WI38 (cell line): ENCODE measurements around the gene RIN3.

Experiments used
- H3K4me3 ChIP-seq: 2 replicates; pipeline ENCODE4 v1.5.1; 2011; ENCODE audit warnings: low read depth, mild to moderate bottlenecking, control low read depth, low read length
- TF ChIP-seq, protein P1 (sequence below): IDR thresholded peaks from 2 replicates; pipeline ENCODE4 v1.5.1; 2012; ENCODE audit warnings: low read depth, mild to moderate bottlenecking, control low read depth, low read length

RIN3 gene

DNA sequence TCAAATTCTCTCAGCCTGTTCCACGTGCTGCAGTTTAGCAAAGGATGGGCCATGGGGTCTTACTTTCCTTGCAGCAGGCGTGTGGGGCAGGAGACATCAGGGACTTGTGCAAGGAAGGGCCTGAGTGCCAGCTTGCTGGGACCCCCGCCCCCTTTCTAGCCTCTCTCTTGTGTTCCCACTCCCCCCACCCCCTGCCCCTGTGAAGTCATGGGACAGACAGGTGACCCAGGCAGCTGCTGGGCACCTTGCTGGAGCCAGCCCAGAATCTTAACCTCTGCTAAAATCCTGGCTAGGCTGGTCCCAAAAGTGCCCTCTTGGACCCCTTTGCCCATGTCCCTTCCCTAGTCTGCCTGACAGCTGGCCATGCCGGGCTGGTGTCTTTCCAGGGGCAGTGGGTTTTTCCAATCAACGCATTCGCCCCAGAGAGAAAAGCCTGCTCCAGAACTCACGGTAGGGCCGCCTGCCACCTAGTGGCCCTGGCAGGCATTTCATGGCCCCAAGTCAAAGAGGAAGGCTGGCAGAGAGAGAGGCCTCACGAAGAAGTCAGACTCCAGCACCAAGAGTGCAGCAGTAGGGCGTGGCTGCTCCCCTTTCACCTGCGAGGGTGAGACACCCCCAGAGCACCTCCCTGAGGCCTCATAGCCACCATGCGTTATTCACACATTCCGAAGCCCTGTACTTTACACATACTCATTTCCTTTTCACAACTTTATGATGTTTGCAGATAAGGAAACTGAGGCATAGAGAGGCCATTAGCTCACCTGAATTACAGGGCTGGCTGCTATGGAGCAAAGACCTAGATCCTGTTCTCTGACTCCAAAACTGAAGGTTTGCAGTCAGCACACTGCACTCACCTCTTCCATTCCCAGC is 167.4 kb downstream of the RIN3 start:
- TF ChIP-seq, protein P1, sequence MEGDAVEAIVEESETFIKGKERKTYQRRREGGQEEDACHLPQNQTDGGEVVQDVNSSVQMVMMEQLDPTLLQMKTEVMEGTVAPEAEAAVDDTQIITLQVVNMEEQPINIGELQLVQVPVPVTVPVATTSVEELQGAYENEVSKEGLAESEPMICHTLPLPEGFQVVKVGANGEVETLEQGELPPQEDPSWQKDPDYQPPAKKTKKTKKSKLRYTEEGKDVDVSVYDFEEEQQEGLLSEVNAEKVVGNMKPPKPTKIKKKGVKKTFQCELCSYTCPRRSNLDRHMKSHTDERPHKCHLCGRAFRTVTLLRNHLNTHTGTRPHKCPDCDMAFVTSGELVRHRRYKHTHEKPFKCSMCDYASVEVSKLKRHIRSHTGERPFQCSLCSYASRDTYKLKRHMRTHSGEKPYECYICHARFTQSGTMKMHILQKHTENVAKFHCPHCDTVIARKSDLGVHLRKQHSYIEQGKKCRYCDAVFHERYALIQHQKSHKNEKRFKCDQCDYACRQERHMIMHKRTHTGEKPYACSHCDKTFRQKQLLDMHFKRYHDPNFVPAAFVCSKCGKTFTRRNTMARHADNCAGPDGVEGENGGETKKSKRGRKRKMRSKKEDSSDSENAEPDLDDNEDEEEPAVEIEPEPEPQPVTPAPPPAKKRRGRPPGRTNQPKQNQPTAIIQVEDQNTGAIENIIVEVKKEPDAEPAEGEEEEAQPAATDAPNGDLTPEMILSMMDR: peak; percentile 94
- H3K4me3 ChIP-seq: no peak overlapping the region

DNA sequence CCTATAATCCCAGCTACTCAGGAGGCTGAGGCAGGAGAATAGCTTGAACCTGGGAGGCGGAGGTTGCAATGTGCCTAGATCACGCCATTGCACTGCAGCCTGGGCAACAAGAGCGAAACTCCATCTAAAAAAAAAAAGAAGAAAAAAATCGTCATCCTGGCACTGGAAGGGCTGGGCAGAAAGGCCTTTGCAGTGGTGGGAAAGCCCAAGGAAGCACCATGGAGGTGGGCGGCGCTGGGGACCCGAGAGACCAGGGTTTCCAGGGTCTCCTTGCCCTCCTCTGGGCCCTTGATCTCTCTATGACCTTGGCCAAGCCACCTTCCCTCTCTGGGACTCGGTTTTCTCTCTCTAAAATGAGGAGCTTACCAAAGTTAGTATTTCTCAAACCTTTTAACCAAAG is 169.5 kb downstream of the RIN3 start:
- no peak overlapping the region for H3K4me3 ChIP-seq
- TF ChIP-seq, protein P1: no peak

DNA sequence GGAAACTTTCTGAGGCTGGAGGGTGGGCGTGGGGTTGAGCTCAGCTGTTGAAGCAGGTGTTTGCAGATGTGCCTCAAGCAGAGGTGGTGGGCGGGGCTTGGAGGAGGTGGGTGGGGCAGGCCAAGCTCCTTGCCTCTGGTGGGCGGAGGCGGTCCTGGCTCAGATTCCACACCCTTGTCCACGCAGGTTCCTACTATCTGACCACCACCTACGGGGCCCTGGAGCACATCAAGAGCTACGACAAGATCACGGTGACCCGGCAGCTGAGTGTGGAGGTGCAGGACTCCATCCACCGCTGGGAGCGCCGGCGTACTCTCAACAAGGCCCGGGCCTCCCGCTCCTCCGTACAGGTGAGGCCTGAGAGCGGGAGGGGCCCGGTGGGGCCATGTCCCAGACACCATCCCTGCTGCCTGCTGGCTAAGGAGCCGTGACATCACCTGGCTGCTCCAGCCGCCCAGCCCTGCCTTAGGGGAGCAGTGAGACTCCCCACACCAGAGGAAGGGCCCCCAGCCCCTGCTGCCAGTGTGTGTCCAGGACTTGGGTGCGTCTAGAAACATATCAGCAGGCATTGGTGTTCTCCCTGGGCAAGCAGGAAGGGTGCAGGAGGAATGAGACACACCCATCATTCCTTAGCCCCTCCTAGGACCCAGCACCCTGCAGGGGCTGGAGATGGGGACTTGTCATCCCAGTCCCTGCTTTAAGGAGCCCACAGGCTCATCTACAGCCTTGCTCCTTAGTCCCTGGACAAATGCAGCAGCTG is 171.4 kb downstream of the RIN3 start:
- TF ChIP-seq, protein P1: no peak

DNA sequence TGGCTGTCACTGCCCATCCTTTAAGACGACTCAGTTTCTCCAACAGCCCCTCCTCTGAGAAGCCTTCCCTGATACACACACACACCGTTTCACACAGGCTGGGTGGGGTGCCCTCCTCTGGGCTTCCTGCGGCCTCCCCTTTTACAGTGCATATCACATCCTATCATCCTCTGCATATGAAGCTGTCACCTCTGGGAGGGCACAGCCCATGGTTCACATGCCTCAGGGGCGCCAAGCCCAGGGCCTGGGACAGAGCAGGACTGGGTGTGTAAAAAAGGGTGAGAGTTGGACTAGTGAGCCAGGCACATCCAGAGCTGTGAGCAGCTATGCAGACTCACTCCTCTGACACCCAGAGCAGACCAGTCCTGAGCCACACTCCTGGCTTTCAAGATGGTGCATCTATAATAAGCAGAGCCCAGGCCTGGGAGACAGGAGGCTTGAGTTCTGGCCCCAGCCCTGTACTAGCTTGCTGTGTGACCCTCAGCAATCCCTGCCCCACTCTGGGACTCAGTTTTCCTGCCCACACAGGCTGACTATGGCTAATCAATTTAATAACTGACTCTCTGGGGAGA is 172.3 kb downstream of the RIN3 start:
- TF ChIP-seq, protein P1: no peak
- no peak overlapping the region for H3K4me3 ChIP-seq

More for the DNA sequence above, 171.4 kb downstream of the RIN3 start:
- H3K4me3 ChIP-seq: no peak overlapping the region

DNA sequence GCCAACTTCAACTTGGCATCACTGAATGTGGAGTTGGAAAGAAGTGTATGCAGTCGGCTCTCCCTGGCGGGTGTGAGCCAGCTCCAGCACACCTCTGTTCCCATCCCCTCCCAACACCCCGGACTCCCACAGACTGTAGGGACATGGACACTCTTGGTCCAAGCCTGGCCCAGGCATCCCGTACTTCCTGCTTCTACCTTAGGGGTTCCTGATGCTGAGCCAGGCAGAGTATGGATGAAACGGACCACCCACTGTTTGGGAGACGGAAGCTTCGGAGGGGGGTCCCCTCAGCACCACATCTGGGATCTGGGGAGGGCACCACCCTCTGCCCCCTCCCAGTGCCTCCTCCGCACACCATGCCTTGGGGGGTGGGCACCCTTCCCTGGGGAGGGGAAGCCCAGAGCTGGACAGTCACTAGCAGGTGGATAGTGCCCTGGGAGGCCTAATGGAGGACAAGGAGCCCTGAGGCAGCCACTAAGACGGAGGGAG is 172.9 kb downstream of the RIN3 start:
- no peak overlapping the region for H3K4me3 ChIP-seq
- TF ChIP-seq, protein P1: no peak

DNA sequence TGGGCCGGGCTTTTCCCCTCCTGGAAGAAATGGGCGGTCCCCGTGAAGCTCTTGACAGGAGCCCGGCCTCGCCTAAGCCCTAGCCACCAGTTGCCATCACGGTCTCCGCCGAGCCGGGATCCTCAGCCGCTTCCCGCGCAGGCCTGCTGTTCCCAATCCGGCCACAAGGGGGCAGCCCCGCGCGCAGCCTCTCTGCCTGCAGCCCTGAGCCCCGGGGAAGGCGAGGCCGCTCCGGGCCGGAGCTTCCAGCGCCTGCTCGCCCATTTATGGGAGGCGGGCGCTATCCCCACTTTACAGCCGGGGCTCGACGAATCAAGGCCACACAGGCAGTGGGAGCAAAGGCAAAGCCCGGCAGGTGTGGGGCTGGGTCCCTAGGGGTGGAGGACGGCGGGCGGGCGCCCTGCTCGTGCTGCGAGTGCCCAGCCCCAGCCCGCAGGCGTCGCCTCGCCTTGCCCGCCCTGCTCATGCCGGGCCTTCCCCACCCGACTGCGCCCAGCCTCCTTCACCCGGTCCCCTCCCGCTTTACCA is 173.4 kb downstream of the RIN3 start:
- H3K4me3 ChIP-seq: no peak overlapping the region
- TF ChIP-seq, protein P1: peak; percentile 94
